ENCODE measurements around the gene PTPRM. TPM values are rescaled to one million over a fixed set of nuclear protein-coding genes. Genes with fewer than 3 reads are reported as not detected.

PTPRM gene
- total and polyA plus RNA-seq, 9 donors = 45.6 to 82.0 (median 56.9) TPM

DNA sequence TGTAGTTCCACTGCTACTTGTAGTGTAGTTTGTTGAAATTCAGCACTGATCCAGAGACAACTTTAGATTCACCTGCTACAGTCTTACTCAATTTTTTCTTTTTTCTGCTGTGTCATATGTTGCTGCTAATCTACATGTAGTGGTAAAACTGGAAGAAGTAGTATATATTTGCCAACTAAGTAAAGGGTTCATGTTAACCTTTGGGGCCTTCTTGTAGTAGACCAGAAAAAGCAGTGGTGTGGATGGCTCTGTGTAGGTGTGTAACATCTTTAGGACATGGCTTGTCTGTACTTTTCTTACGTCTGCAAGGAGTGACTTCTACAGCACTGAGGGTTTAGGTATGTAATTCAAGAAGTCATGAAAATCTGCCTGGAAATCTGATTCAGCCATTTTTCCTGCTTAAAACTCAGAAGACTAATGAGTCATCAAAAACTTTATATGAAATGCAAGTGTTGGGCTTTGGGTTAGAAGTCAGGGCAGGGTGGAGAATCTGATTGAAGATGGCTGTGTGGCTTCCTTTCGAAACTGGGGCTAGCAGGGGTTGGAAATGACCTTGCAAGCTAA lies 8.4 kb downstream of the PTPRM start:
- Histone ChIP-seq H3K27me3 (no peaks in the 10 kb centered on the region), H3K36me3 (no peaks in the 10 kb centered on the region), H3K27ac (no peak overlapping the region), H3K4me3 (no peak overlapping the region), H3K9me3 (no peaks in the 10 kb centered on the region), H3K4me1 (ENCODE audit: insufficient read depth) (peaks cover 2% of the 10 kb centered on the region)
- DNase-seq = no peak
- TF ChIP-seq, protein P1, sequence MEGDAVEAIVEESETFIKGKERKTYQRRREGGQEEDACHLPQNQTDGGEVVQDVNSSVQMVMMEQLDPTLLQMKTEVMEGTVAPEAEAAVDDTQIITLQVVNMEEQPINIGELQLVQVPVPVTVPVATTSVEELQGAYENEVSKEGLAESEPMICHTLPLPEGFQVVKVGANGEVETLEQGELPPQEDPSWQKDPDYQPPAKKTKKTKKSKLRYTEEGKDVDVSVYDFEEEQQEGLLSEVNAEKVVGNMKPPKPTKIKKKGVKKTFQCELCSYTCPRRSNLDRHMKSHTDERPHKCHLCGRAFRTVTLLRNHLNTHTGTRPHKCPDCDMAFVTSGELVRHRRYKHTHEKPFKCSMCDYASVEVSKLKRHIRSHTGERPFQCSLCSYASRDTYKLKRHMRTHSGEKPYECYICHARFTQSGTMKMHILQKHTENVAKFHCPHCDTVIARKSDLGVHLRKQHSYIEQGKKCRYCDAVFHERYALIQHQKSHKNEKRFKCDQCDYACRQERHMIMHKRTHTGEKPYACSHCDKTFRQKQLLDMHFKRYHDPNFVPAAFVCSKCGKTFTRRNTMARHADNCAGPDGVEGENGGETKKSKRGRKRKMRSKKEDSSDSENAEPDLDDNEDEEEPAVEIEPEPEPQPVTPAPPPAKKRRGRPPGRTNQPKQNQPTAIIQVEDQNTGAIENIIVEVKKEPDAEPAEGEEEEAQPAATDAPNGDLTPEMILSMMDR (IDR thresholded peaks at IDR 0.05) = no peak
- intact Hi-C loops (cut with DNase I) = no loop called here
- WGBS, 3 donors = 78 to 92% (median 85%) methylated on average over 2 of the region's 2 CpGs

DNA sequence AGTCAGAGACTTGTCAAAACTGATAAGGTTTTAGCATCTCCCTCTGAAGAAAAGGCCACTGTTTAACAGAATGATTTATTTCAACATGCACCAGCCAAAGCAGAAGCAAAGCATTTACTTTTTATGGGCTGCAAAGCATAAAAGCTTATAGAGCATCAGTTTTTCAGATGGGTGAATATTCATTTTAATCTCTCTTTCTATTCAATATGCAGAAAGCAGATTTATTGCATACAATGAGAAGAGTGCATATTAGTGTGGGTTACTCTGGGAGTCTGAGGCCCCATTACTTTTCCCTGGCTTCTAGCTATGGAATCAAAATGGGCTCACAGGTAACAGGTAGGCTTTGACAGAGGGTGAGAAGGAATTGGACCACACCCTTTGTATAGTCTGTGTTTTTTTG lies 9.0 kb downstream of the PTPRM start:
- Histone ChIP-seq H3K9me3 (no peaks in the 10 kb centered on the region), H3K4me1 (ENCODE audit: insufficient read depth) (peaks cover 2% of the 10 kb centered on the region), H3K27ac (no peak overlapping the region), H3K36me3 (no peaks in the 10 kb centered on the region), H3K27me3 (no peaks in the 10 kb centered on the region), H3K4me3 (no peak overlapping the region)
- no peak for TF ChIP-seq POLR2A (IDR thresholded peaks at IDR 0.05)
- intact Hi-C loops (cut with DNase I) = no loop called here
- no peak for DNase-seq

DNA sequence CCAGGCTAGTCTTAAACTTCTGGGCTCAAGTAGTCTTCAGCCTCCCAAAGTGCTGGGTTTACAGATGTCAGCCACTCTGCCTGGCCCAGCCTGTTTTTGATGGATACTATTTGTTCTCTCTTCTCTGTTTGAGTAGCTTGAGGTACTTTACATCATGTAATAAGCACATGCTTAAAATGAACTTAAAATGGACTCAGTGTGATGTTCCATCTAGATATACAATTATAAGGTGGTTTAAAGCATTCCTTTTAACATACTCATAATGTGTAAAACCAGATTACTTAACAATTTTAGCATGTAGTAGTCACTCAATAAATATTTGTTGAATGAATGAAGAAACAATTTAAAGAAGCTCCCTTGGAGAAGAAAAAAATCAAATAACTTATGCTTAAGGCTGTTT lies 9.6 kb downstream of the PTPRM start:
- H3K9me3 ChIP-seq = no peaks in the 10 kb centered on the region
- no peaks in the 10 kb centered on the region for H3K36me3 ChIP-seq
- H3K27ac ChIP-seq = no peak overlapping the region
- no peaks in the 10 kb centered on the region for H3K27me3 ChIP-seq
- no peak overlapping the region for H3K4me3 ChIP-seq
- peaks cover 2% of the 10 kb centered on the region for H3K4me1 ChIP-seq (ENCODE audit: insufficient read depth)
- DNase-seq = no peak
- TF ChIP-seq POLR2A (IDR thresholded peaks at IDR 0.05) (no peak), EP300 (IDR thresholded peaks at IDR 0.05) (no peak)
- TF ChIP-seq, protein P1 (IDR thresholded peaks at IDR 0.05) = no peak
- intact Hi-C loops (cut with DNase I) = no loop called here

DNA sequence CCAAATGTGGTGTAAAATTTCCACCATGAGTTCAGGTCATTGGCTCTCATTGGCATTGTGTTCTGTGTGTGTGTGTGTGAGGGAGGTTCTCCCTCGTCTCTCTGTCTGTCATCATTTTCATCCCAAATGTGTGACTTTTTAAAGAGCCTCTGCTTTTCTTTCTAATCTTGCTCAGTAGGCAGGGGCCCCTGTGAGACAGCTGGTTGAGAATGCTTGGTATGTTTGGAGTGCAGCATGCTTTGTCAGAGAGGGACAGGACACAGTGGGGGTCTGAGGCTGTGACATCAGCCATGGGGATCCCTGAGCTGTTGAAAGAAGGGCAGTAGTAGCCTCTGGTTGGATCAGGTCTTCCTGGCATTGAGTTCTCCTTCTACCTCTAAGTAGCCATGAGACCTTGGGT lies 10.6 kb downstream of the PTPRM start:
- H3K4me3 ChIP-seq = no peak overlapping the region
- DNase-seq = no peak
- no peaks in the 10 kb centered on the region for H3K9me3 ChIP-seq
- 28 to 72% (median 63%) methylated on average over 1 of the region's 1 CpG for WGBS, 3 donors
- H3K27me3 ChIP-seq = no peaks in the 10 kb centered on the region
- no peaks in the 10 kb centered on the region for H3K36me3 ChIP-seq
- TF ChIP-seq, protein P1 (IDR thresholded peaks at IDR 0.05) = no peak
- TF ChIP-seq EP300 (IDR thresholded peaks at IDR 0.05) (no peak), POLR2A (IDR thresholded peaks at IDR 0.05) (no peak)
- no peak overlapping the region for H3K27ac ChIP-seq
- intact Hi-C loops (cut with DNase I) = no loop called here
- H3K4me1 ChIP-seq (ENCODE audit: insufficient read depth) = peaks cover 2% of the 10 kb centered on the region

DNA sequence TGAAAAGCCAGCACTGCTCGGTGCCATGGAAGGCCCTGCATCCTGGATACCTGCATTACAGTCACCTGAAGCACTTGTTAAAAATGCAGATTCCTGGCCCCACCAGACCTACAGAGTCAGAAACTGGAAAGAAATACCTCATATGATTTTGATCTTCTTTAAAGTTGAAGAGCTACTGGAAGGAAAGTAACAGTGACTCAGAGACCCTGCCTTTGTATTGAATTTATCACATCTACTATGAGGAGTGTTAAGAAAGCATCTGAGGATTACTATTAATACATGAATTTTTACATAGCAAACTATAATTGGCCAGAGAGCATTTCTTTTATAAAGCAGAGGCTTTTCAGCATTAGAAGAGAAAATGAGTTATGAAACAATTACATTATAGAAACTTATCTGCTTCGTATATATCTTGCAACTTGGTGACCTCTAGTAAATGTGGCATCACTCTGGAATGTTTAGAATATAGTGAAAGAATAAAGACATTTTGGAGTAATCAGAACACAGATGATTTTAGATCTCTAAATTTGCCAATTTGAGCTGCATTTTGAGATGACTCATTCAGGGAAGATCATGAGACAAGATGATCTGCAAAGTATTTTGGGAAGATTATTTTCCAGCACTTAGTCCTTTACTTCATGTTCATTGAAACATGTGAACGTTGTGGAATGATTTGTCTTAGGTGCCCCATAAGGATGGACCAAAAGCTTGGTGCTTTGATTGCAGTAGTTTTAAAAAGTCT lies 12.2 kb downstream of the PTPRM start:
- no peak for DNase-seq
- WGBS, 3 donors = 71 to 89% (median 85%) methylated on average over 3 of the region's 3 CpGs
- TF ChIP-seq, protein P1 (IDR thresholded peaks at IDR 0.05) = no peak
- TF ChIP-seq POLR2A (IDR thresholded peaks at IDR 0.05) (no peak), EP300 (IDR thresholded peaks at IDR 0.05) (no peak)
- H3K36me3 ChIP-seq = no peaks in the 10 kb centered on the region
- H3K9me3 ChIP-seq = no peaks in the 10 kb centered on the region
- H3K27ac ChIP-seq = no peak overlapping the region
- H3K27me3 ChIP-seq = no peaks in the 10 kb centered on the region
- intact Hi-C loops (cut with DNase I) = no loop called here
- no peak overlapping the region for H3K4me3 ChIP-seq
- H3K4me1 ChIP-seq (ENCODE audit: insufficient read depth) = peaks cover 4% of the 10 kb centered on the region

Data from ovary (tissue), 9 donors.